SK-N-SH treated with all-trans-retinoic acid at 6 μM for 48 hours (cell line): ENCODE measurements around the gene RDX.
"Not testable (repeated sequence)": the region's sequence is repeated elsewhere in the genome, so short reads cannot be mapped to it uniquely, and the experiment has no call there.

Experiments used
- ATAC-seq: fragments of 200-7000 bp; cut with Tn5 transposase; 3 replicates; pipeline ENCODE4 v1.9.1; 2020; ENCODE audit warnings: mild to moderate bottlenecking, moderate library complexity
- BACH2 ChIP-seq: fragments of 250-450 bp; sonication (Bioruptor Pico); IDR thresholded peaks from 2 replicates; pipeline ENCODE4 v1.9.0; 2021; ENCODE audit warnings: mild to moderate bottlenecking, borderline replicate concordance
- CSDC2 ChIP-seq: fragments of 250-450 bp; sonication (Bioruptor Pico); IDR thresholded peaks from 2 replicates; pipeline ENCODE4 v1.5.0; 2020; ENCODE audit warnings: mild to moderate bottlenecking, moderate library complexity
- ESRRG ChIP-seq: fragments of 250-450 bp; sonication (Bioruptor Pico); IDR thresholded peaks from 2 replicates; pipeline ENCODE4 v1.6.1; 2021; ENCODE audit warnings: mild to moderate bottlenecking
- GLIS3 ChIP-seq: fragments of 250-450 bp; sonication (Bioruptor Pico); IDR thresholded peaks from 2 replicates; pipeline ENCODE4 v1.5.0; 2020; ENCODE audit warnings: mild to moderate bottlenecking, moderate library complexity
- ISL1 ChIP-seq: fragments of 250-450 bp; sonication (Bioruptor Pico); IDR thresholded peaks from 2 replicates; pipeline ENCODE4 v2.1.2; 2022; ENCODE audit warnings: mild to moderate bottlenecking, moderate library complexity
- OSR1 ChIP-seq: fragments of 250-450 bp; sonication (Bioruptor Pico); IDR thresholded peaks from 2 replicates; pipeline ENCODE4 v1.8.0; 2022; ENCODE audit warnings: moderate library complexity, mild to moderate bottlenecking, inconsistent platforms
- POU6F1 ChIP-seq: fragments of 250-450 bp; sonication (Bioruptor Pico); IDR thresholded peaks from 2 replicates; pipeline ENCODE4 v1.8.0; 2021; ENCODE audit warnings: low read depth, mild to moderate bottlenecking, moderate library complexity, borderline replicate concordance
- RARB ChIP-seq: fragments of 250-450 bp; sonication (Bioruptor Pico); IDR thresholded peaks from 2 replicates; pipeline ENCODE4 v1.8.0; 2021; ENCODE audit warnings: mild to moderate bottlenecking, moderate library complexity
- SNAI2 ChIP-seq: fragments of 250-450 bp; sonication (Bioruptor Pico); IDR thresholded peaks from 2 replicates; pipeline ENCODE4 v1.5.0; 2020; ENCODE audit warnings: mild to moderate bottlenecking, moderate library complexity
- TCF4 ChIP-seq: fragments of 250-450 bp; sonication (Bioruptor Pico); IDR thresholded peaks from 2 replicates; pipeline ENCODE4 v1.8.0; 2021; ENCODE audit warnings: mild to moderate bottlenecking, moderate library complexity, borderline replicate concordance
- TOX ChIP-seq: fragments of 250-450 bp; sonication (Bioruptor Pico); IDR thresholded peaks from 2 replicates; pipeline ENCODE4 v1.8.0; 2021; ENCODE audit warnings: mild to moderate bottlenecking, moderate library complexity, borderline replicate concordance
- TSHZ2 ChIP-seq: fragments of 250-450 bp; sonication (Bioruptor Pico); IDR thresholded peaks from 2 replicates; pipeline ENCODE4 v1.5.0; 2020; ENCODE audit warnings: mild to moderate bottlenecking, moderate library complexity
- ZFP3 ChIP-seq: fragments of 250-450 bp; sonication (Bioruptor Pico); IDR thresholded peaks from 2 replicates; pipeline ENCODE4 v1.5.0; 2020; ENCODE audit warnings: mild to moderate bottlenecking, moderate library complexity
- ZFP30 ChIP-seq: fragments of 450-650 bp; formaldehyde crosslinking; IDR thresholded peaks from 2 replicates; pipeline ENCODE4 v1.5.0; 2022; ENCODE audit warnings: mild to moderate bottlenecking, moderate library complexity
- ZNF565 ChIP-seq: fragments of 450-650 bp; formaldehyde crosslinking; conservative IDR thresholded peaks from 2 replicates; pipeline ENCODE4 v1.5.0; 2020; ENCODE audit warnings: low read depth, mild to moderate bottlenecking, moderate library complexity
- ZNF70 ChIP-seq: fragments of 450-650 bp; formaldehyde crosslinking; IDR thresholded peaks from 2 replicates; pipeline ENCODE4 v1.5.0; 2020; ENCODE audit warnings: mild to moderate bottlenecking, moderate library complexity
- ZNF8 ChIP-seq: fragments of 450-650 bp; formaldehyde crosslinking; IDR thresholded peaks from 2 replicates; pipeline ENCODE4 v1.5.0; 2020; ENCODE audit warnings: mild to moderate bottlenecking, moderate library complexity
- TF ChIP-seq, protein P1 (sequence below): fragments of 250-450 bp; sonication (Bioruptor Pico); IDR thresholded peaks from 2 replicates; pipeline ENCODE4 v1.5.1; 2021; ENCODE audit warnings: mild to moderate bottlenecking, moderate library complexity
- TF ChIP-seq, protein P2 (sequence below): fragments of 250-450 bp; sonication (Bioruptor Pico); IDR thresholded peaks from 2 replicates; pipeline ENCODE4 v1.5.1; 2020; ENCODE audit warnings: low read depth, mild to moderate bottlenecking, moderate library complexity

Gene RDX

DNA sequence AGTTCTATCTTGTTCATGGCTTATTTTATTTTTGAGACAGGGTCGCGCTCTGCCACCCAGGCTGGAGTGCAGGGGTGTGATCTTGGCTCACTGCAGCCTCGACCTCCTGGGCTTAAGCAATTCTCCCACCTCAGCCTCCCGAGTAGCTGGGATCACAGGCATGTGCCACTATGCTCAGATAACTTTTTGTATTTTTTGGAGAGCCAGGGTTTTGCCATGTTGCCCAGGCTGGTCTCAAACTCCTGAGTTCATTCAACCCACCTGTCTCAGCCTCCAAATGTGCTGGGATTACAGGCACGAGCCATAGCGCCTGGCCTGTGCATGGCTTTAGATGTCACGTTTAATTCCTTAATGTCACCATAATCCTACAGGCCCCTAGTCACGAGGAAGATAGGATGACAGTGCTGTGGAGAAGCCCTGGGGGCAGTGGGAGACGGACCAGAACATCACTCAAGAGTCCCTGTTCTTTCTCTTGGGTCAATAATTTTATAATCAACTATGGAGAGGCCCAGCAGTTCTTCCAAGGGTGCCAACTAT, 99.5 kb downstream of the RDX start:
- TF ChIP-seq ISL1 (no peak), ESRRG (CRISPR knock-in tag) (no peak), TSHZ2 (CRISPR knock-in tag) (no peak), POU6F1 (CRISPR knock-in tag) (no peak), ZNF565 (CRISPR knock-in tag) (no peak), CSDC2 (CRISPR knock-in tag) (no peak), BACH2 (no peak), ZNF8 (no peak), OSR1 (CRISPR knock-in tag) (no peak), TCF4 (CRISPR knock-in tag) (no peak), TOX (no peak), RARB (CRISPR knock-in tag) (no peak), ZFP30 (CRISPR knock-in tag) (no peak), ZNF70 (no peak)
- TF ChIP-seq, protein P1, sequence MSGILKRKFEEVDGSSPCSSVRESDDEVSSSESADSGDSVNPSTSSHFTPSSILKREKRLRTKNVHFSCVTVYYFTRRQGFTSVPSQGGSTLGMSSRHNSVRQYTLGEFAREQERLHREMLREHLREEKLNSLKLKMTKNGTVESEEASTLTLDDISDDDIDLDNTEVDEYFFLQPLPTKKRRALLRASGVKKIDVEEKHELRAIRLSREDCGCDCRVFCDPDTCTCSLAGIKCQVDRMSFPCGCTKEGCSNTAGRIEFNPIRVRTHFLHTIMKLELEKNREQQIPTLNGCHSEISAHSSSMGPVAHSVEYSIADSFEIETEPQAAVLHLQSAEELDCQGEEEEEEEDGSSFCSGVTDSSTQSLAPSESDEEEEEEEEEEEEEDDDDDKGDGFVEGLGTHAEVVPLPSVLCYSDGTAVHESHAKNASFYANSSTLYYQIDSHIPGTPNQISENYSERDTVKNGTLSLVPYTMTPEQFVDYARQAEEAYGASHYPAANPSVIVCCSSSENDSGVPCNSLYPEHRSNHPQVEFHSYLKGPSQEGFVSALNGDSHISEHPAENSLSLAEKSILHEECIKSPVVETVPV (CRISPR knock-in tag), result no peak
- TF ChIP-seq, protein P2, sequence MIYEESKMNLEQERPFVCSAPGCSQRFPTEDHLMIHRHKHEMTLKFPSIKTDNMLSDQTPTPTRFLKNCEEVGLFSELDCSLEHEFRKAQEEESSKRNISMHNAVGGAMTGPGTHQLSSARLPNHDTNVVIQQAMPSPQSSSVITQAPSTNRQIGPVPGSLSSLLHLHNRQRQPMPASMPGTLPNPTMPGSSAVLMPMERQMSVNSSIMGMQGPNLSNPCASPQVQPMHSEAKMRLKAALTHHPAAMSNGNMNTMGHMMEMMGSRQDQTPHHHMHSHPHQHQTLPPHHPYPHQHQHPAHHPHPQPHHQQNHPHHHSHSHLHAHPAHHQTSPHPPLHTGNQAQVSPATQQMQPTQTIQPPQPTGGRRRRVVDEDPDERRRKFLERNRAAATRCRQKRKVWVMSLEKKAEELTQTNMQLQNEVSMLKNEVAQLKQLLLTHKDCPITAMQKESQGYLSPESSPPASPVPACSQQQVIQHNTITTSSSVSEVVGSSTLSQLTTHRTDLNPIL (CRISPR knock-in tag), result no peak
- ATAC-seq, result no peak

GRCh38 chr11:110196241-110196754, 100.1 kb downstream of the RDX start:
- TF ChIP-seq ISL1, result peak; percentile 19; the same call in 1 of the 2 replicates
- TF ChIP-seq OSR1 (CRISPR knock-in tag), result no peak
- TF ChIP-seq, all 23 proteins: peak for 1
- peak; percentile 52 for ATAC-seq

- TF ChIP-seq ISL1 (peak; percentile 95), CSDC2 (CRISPR knock-in tag) (peak; percentile 50; the same call in 1 of the 2 replicates), GLIS3 (CRISPR knock-in tag) (peak; percentile 31; the same call in 1 of the 2 replicates), ZFP3 (CRISPR knock-in tag) (peak; percentile 65; the same call in 1 of the 2 replicates)
- peak; percentile 57 for ATAC-seq
Measured at GRCh38 chr11:110194211-110194766, 102.1 kb downstream of the RDX start.

GRCh38 chr11:110192604-110193282, 103.7 kb downstream of the RDX start:
- ATAC-seq, result not testable (repeated sequence)

GRCh38 chr11:110190885-110191284, 105.5 kb downstream of the RDX start:
- ATAC-seq, result no peak
- TF ChIP-seq RARB (CRISPR knock-in tag), result no peak
- TF ChIP-seq SNAI2, result no peak
- TF ChIP-seq CSDC2 (CRISPR knock-in tag), result no peak
- TF ChIP-seq BACH2, result no peak
- TF ChIP-seq TCF4 (CRISPR knock-in tag), result no peak
- no peak for TF ChIP-seq ZNF565 (CRISPR knock-in tag)
- TF ChIP-seq ISL1, result no peak
- TF ChIP-seq ZNF70, result no peak
- no peak for TF ChIP-seq ZFP30 (CRISPR knock-in tag)
- no peak for TF ChIP-seq GLIS3 (CRISPR knock-in tag)
- TF ChIP-seq TOX, result no peak
- TF ChIP-seq, protein P1 (CRISPR knock-in tag), result no peak
